ENCODE data around the gene RHD. TPM values are rescaled to one million over a fixed set of nuclear protein-coding genes. Genes with fewer than 3 reads are reported as not detected.

Gene RHD
- total and polyA plus RNA-seq, 2 of the 4 experiments (the other 2 are of a cell fraction), result not detected

Other genes starting within 250 kb of the RHD start
- 8.6 and 22.2 TPM in 2 replicates for gene SYF2, start 40.0 kb upstream of the RHD start, total RNA-seq (2012; rRNA removed)
- 16.8 and 19.5 TPM in 2 replicates for gene SYF2, start 40.0 kb upstream of the RHD start, polyA plus RNA-seq (2012; rRNA removed)
- gene RSRP1, start 25.1 kb upstream of the RHD start, total RNA-seq (2012; rRNA removed), result 71.0 and 73.9 TPM in 2 replicates
- 41.5 and 71.0 TPM in 2 replicates for gene RSRP1, start 25.1 kb upstream of the RHD start, polyA plus RNA-seq (2012; rRNA removed)
- gene TMEM50A, start 65.8 kb downstream of the RHD start, total RNA-seq (2012; rRNA removed), result 48.4 and 101 TPM in 2 replicates
- 54.6 and 63.9 TPM in 2 replicates for gene TMEM50A, start 65.8 kb downstream of the RHD start, polyA plus RNA-seq (2012; rRNA removed)
- gene RHCE, start 148.3 kb downstream of the RHD start, total RNA-seq (2012; rRNA removed), result 0.54 and 0.56 TPM in 2 replicates
- gene RHCE, start 148.3 kb downstream of the RHD start, polyA plus RNA-seq (2012; rRNA removed), result 0.39 and 0.62 TPM in 2 replicates
- 12.7 and 18.1 TPM in 2 replicates for gene MACO1, start 158.4 kb downstream of the RHD start, total RNA-seq (2012; rRNA removed)
- 6.8 TPM in 2 replicates for gene MACO1, start 158.4 kb downstream of the RHD start, polyA plus RNA-seq (2012; rRNA removed)

Data from IMR-90 (cell line).